Measurements from ENCODE around the gene VAV1. TPM values are rescaled to one million over a fixed set of nuclear protein-coding genes. Genes with fewer than 3 reads are reported as not detected.
"Not testable (repeated sequence)": the region's sequence is repeated elsewhere in the genome, so short reads cannot be mapped to it uniquely, and the experiment has no call there.

The VAV1 gene
- total RNA-seq, 4 donors from 2014 or later: 0.83 to 7.6 (median 3.6) TPM

DNA sequence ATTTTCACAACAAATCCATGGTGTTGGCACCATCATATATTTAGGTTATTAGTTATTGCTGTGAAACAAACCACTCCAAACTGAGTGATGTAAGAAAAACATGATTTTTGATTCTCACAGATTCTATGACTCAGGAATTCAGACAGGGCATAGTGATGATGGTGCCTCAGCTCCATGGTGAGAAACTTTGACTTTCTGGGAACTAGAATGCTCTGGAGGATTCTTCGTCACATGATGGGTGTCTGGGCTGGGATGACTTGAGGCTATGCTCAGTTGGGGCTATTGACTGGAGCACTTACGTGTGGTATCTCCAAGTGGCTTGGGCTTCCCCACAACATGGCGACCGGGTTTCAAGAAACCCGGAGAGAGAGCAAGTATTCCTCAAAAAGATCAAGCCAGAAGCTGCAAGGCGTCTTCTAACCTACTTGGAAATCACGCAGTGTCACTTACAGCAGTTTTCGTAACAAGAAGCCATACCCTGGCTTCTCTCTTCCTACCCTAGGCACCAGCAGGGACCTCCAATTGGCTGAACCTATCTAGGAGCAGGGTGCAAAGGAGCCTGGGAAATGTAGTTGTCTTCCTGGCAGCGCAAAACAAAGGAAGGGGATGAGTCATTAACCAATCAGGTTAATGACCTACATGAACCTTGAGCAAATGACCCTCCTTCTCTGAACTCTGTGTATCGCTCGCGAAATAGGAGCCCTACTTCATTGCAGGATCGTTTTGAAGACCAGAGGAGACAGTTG lies 22.4 kb downstream of the VAV1 start:
- Histone ChIP-seq H3K36me3 (no peaks in the 10 kb centered on the region), H3K4me1 (peaks cover 0 to under 1% (median 0%) of the 10 kb centered on the region in 3 donors), H3K9me3 (peaks cover 0 to 7% (median 0%) of the 10 kb centered on the region in 3 donors), H3K27me3 (peaks cover 0 to 29% (median 0%) of the 10 kb centered on the region in 4 donors), H3K4me3 (no peak overlapping the region), H3K27ac (no peak overlapping the region)
- intact Hi-C loops (cut with DNase I): no loop called here
- no peak for TF ChIP-seq CTCF (IDR thresholded peaks at IDR 0.05)
- 79 to 85% methylated on average over 13 of the region's 13 CpGs for WGBS, 2 donors
- no peak for DNase-seq

DNA sequence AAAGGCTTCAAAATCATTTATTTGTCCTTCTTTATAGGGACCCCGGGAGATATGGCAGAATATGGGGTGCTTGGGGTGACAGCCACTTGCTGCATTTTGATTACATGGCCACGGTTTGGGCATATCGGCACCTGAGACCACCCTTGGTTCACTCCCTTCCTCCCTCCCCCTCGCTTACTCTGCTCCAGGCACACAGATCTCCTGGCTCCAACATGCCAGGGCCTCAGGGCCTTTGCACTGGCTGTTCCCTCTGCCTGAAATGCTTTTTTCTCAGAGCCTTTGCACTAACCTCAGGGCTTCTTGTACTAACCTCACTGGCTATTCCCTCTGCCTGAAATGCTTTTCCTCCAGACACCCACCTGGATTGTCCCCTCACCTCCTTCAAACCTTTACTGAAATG lies 23.8 kb downstream of the VAV1 start:
- Histone ChIP-seq H3K4me1 (peaks cover 5 to 15% (median 5%) of the 10 kb centered on the region in 3 donors), H3K9me3 (peaks cover 0 to 7% (median 0%) of the 10 kb centered on the region in 3 donors), H3K27ac (no peak overlapping the region), H3K36me3 (no peaks in the 10 kb centered on the region), H3K27me3 (peaks cover 0 to 20% (median 0%) of the 10 kb centered on the region in 4 donors), H3K4me3 (no peak overlapping the region)
- no peak for DNase-seq
- TF ChIP-seq POLR2A (IDR thresholded peaks at IDR 0.05): no peak
- TF ChIP-seq CTCF (IDR thresholded peaks at IDR 0.05): no peak
- intact Hi-C loops (cut with DNase I): no loop called here
- 88 to 91% methylated on average over 3 to 4 of the region's 4 CpGs for WGBS, 2 donors

- DNase-seq: no peak
These were observed 25.1 kb downstream of the VAV1 start for GRCh38 chr19:6797646-6798045.

DNA sequence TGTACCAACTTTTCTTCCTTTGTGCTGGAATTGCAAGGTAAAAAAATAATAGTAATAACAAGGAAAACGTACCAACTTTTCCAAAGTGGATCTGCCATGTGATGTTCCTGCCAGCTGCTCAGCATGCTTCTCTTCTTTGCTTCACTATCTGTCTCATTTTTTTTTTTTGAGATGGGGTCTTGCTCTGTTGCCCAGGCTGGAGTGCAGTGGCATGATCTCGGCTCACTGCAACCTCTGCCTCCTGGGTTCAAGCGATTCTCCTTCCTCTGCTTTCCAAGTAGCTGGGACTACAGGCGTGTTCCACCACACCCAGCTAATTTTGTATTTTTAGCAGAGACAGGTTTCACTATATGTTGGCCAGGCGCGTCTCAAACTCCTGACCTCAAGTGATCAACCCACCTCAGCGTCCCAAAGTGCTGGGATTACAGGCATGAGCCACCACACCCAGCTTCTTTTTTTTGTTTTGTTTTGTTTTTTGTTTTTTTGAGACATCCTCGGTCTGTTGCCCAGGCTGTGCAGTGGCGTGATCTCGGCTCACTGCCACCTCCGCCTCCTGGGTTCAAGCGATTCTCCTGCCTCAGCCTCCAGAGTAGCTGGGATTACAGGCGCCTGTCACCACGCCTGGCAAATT lies 27.8 kb downstream of the VAV1 start:
- peak overlapping the region; percentile 57 to 83 (median 70) for H3K27ac ChIP-seq
- H3K36me3 ChIP-seq; DNase-seq; H3K4me3 ChIP-seq; H3K9me3 ChIP-seq; intact Hi-C loops (cut with DNase I): not testable (repeated sequence)
- peaks cover 9 to 40% (median 13%) of the 10 kb centered on the region in 3 donors for H3K4me1 ChIP-seq
- WGBS, 2 donors: 66 to 70% methylated on average over 14 of the region's 14 CpGs
- peaks cover 0 to 30% (median 0%) of the 10 kb centered on the region in 4 donors for H3K27me3 ChIP-seq

More at GRCh38 chr19:6797646-6798045, 25.1 kb downstream of the VAV1 start:
- TF ChIP-seq CTCF (IDR thresholded peaks at IDR 0.05): no peak
- no peak for TF ChIP-seq POLR2A (IDR thresholded peaks at IDR 0.05)
- Histone ChIP-seq H3K4me1 (peaks cover 9 to 27% (median 9%) of the 10 kb centered on the region in 3 donors), H3K36me3 (no peaks in the 10 kb centered on the region), H3K9me3 (peaks cover 0 to 7% (median 0%) of the 10 kb centered on the region in 3 donors), H3K27ac (no peak overlapping the region), H3K4me3 (no peak overlapping the region), H3K27me3 (peaks cover 0 to 14% (median 0%) of the 10 kb centered on the region in 4 donors)
- intact Hi-C loops (cut with DNase I): no loop called here
- 67 to 81% methylated on average over 9 of the region's 9 CpGs for WGBS, 2 donors

DNA sequence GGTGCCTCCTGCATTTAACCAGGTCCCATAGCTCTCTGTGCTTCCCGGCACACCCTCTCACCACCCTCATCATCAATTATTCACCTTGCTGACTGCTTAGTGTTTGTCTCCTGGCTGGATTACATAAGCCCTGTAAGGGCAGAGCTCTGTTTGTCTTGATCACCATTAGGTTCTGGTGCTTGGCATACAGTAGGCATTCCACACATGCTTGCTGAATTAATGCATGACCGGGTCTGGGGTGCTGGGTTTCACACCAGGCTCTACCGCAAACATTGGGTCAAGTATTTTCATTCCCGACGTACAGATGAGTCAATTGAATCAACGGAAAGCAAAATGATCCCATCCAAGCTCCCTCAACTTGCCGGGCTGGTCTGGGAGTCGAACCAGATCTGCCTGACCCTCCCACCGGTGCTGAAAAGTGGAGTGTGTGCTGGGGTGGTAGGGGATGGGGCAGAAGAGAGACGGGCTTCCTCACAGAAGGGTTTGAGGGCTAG lies 28.5 kb downstream of the VAV1 start:
- H3K4me1 ChIP-seq: peaks cover 9 to 40% (median 13%) of the 10 kb centered on the region in 3 donors
- peak overlapping the region; percentile 6 to 59 (median 32) for H3K4me3 ChIP-seq
- H3K36me3 ChIP-seq: no peaks in the 10 kb centered on the region
- TF ChIP-seq POLR2A (IDR thresholded peaks at IDR 0.05): no peak
- TF ChIP-seq CTCF (IDR thresholded peaks at IDR 0.05): no peak
- no peak for DNase-seq
- WGBS, 2 donors: 5 to 9% methylated on average over 9 to 10 of the region's 10 CpGs
- intact Hi-C loops (cut with DNase I): no loop called here
- H3K27ac ChIP-seq: peak overlapping the region; percentile 57 to 83 (median 70)
- no peaks in the 10 kb centered on the region for H3K9me3 ChIP-seq
- peaks cover 0 to 27% (median 0%) of the 10 kb centered on the region in 4 donors for H3K27me3 ChIP-seq

Data from esophagus squamous epithelium (tissue), 5 donors.